OCI-LY7 (cell line): ENCODE results near the gene CES2. TPM values are rescaled to one million over a fixed set of nuclear protein-coding genes. Genes with fewer than 3 reads are reported as not detected.

Source experiments
- BruUV-seq: library from RNA; stranded (reverse); fragments of 400-500 nt; replicated peaks from 2 replicates; lab custom pipeline; 2021; lab: Mats Ljungman, UMichigan
- CTCF ChIA-PET: fragments of 300-600 bp; sonication (Branson Sonifier 250); formaldehyde crosslinking; loops from one replicate; lab custom pipeline; 2022; ENCODE audit warnings: antibody characterized with exemption; ENCODE audit not compliant: unreplicated experiment; lab: Charles Lee
- POLR2A ChIA-PET: fragments of 300-600 bp; sonication (Branson Sonifier 250); formaldehyde crosslinking; loops from one replicate; lab custom pipeline; 2022; ENCODE audit warnings: antibody characterized with exemption; lab: Charles Lee
- DNase-seq: peaks from one replicate; pipeline ENCODE4 v3.0.0-alpha.2; 2015; ENCODE audit warnings: low spot score
- H2AFZ ChIP-seq: fragments of 200-600 bp; sonication (generic), shearing (Covaris generic); 2 replicates; pipeline ENCODE4 v1.6.1; 2014; ENCODE audit warnings: mild to moderate bottlenecking, antibody characterized with exemption, low read length, moderate library complexity
- H3K27ac ChIP-seq: fragments of 200-600 bp; sonication (generic); 2 replicates; pipeline ENCODE4 v1.5.1; 2014; ENCODE audit warnings: mixed run types, low read depth, mild to moderate bottlenecking, moderate library complexity, low read length, inconsistent platforms; ENCODE audit not compliant: poor library complexity, severe bottlenecking
- H3K36me3 ChIP-seq: fragments of 200-600 bp; sonication (generic); 2 replicates; pipeline ENCODE4 v1.6.1; 2014; ENCODE audit warnings: mild to moderate bottlenecking, antibody characterized with exemption, low read length, moderate library complexity, mixed read lengths; ENCODE audit not compliant: insufficient read depth
- H3K4me1 ChIP-seq: fragments of 200-600 bp; sonication (generic); 2 replicates; pipeline ENCODE4 v1.5.1; 2014; ENCODE audit warnings: mild to moderate bottlenecking, low read length; ENCODE audit not compliant: insufficient read depth, poor library complexity, severe bottlenecking
- H3K4me2 ChIP-seq: fragments of 200-600 bp; sonication (generic); 2 replicates; pipeline ENCODE4 v1.6.1; 2014; ENCODE audit warnings: mild to moderate bottlenecking, low read length
- H3K4me3 ChIP-seq: fragments of 200-600 bp; sonication (generic); 2 replicates; pipeline ENCODE4 v1.5.1; 2014; ENCODE audit warnings: mild to moderate bottlenecking, low read depth, low read length; ENCODE audit not compliant: poor library complexity, severe bottlenecking
- H3K79me2 ChIP-seq: fragments of 200-600 bp; sonication (generic); 2 replicates; pipeline ENCODE4 v1.6.1; 2016; ENCODE audit warnings: low read depth, mild to moderate bottlenecking, low read length, moderate library complexity, mixed read lengths; ENCODE audit not compliant: insufficient read depth
- H3K9me2 ChIP-seq: fragments of 200-600 bp; sonication (generic); 2 replicates; pipeline ENCODE4 v1.6.1; 2016; ENCODE audit warnings: mild to moderate bottlenecking, low read length, mixed read lengths; ENCODE audit not compliant: insufficient read depth
- H3K9me3 ChIP-seq: fragments of 200-600 bp; sonication (generic); 2 replicates; pipeline ENCODE4 v1.6.1; 2014; ENCODE audit warnings: mild to moderate bottlenecking, mixed run types, low read length, mixed read lengths
- H4K20me1 ChIP-seq: fragments of 200-600 bp; sonication (generic); 2 replicates; pipeline ENCODE4 v1.6.1; 2014; ENCODE audit warnings: mild to moderate bottlenecking, antibody characterized with exemption, low read length, moderate library complexity, mixed read lengths; ENCODE audit not compliant: insufficient read depth
- EZH2phosphoT487 ChIP-seq: fragments of 200-600 bp; sonication (generic); IDR thresholded peaks from 2 replicates; pipeline ENCODE4 v1.6.1; 2018; ENCODE audit warnings: low read depth, borderline replicate concordance, mild to moderate bottlenecking, mixed run types, antibody characterized with exemption, low read length, moderate library complexity, mixed read lengths
- intact Hi-C: fragments of 100-400 bp; cut with micrococcal nuclease; formaldehyde crosslinking; loops from one replicate; pipeline ENCODE4 v1.10.0; 2022; ENCODE audit not compliant: unreplicated experiment
- total RNA-seq, 2 experiments: library from RNA; depleted of rRNA in 1 of 2; stranded (reverse); fragments of >200 nt in 1 of 2; shearing (Covaris generic) in 1 of 2; gene quantifications; 2 replicates each; pipeline ENCODE4 v1.2.3, GENCODE V29; 2014 to 2022
- TF ChIP-seq, protein P1 (sequence below): fragments of 200-600 bp; sonication (generic); conservative IDR thresholded peaks from 2 replicates; pipeline ENCODE4 v1.5.1; 2014; ENCODE audit warnings: mild to moderate bottlenecking, antibody characterized with exemption, low read length, moderate library complexity, mixed read lengths

CES2 gene
- total RNA-seq, 2 experiments from 2014 or later, result 29.6 to 30.7 TPM

DNA sequence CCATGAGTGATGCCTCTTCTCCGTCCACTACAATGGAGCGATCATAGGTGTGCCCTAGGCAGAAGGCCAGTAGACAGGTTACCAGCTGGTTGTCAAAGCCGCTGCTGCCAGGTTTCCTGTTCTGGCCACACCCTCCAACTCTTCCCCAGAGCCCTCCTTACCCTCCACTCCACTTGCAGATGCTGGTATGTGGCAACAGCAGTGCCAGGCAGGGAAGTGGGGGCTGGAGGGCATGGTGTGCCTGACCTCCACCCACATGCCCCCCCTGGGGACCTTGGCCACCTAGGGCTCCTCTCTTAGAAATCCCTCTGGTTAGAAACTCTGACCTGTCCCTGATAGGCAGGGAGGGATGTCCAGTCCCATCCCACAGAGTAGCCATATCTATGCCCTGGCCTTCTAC, 11.4 kb upstream of the CES2 start:
- Histone ChIP-seq H3K79me2 (no peaks in the 10 kb centered on the region), H3K4me2 (no peak overlapping the region), H3K9me2 (no peaks in the 10 kb centered on the region), H3K4me3 (no peak overlapping the region), H4K20me1 (no peaks in the 10 kb centered on the region), H3K36me3 (no peaks in the 10 kb centered on the region), H3K9me3 (no peaks in the 10 kb centered on the region), H3K27ac (no peak overlapping the region), H3K4me1 (no peaks in the 10 kb centered on the region), H2AFZ (no peak overlapping the region)
- CTCF ChIA-PET, result no interaction called here
- TF ChIP-seq, protein P1, sequence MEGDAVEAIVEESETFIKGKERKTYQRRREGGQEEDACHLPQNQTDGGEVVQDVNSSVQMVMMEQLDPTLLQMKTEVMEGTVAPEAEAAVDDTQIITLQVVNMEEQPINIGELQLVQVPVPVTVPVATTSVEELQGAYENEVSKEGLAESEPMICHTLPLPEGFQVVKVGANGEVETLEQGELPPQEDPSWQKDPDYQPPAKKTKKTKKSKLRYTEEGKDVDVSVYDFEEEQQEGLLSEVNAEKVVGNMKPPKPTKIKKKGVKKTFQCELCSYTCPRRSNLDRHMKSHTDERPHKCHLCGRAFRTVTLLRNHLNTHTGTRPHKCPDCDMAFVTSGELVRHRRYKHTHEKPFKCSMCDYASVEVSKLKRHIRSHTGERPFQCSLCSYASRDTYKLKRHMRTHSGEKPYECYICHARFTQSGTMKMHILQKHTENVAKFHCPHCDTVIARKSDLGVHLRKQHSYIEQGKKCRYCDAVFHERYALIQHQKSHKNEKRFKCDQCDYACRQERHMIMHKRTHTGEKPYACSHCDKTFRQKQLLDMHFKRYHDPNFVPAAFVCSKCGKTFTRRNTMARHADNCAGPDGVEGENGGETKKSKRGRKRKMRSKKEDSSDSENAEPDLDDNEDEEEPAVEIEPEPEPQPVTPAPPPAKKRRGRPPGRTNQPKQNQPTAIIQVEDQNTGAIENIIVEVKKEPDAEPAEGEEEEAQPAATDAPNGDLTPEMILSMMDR, result no peak
- TF ChIP-seq EZH2phosphoT487, result no peak
- POLR2A ChIA-PET, result no interaction called here
- intact Hi-C loops, result no loop called here
- no TSS peak for BruUV-seq
- no peak for DNase-seq

DNA sequence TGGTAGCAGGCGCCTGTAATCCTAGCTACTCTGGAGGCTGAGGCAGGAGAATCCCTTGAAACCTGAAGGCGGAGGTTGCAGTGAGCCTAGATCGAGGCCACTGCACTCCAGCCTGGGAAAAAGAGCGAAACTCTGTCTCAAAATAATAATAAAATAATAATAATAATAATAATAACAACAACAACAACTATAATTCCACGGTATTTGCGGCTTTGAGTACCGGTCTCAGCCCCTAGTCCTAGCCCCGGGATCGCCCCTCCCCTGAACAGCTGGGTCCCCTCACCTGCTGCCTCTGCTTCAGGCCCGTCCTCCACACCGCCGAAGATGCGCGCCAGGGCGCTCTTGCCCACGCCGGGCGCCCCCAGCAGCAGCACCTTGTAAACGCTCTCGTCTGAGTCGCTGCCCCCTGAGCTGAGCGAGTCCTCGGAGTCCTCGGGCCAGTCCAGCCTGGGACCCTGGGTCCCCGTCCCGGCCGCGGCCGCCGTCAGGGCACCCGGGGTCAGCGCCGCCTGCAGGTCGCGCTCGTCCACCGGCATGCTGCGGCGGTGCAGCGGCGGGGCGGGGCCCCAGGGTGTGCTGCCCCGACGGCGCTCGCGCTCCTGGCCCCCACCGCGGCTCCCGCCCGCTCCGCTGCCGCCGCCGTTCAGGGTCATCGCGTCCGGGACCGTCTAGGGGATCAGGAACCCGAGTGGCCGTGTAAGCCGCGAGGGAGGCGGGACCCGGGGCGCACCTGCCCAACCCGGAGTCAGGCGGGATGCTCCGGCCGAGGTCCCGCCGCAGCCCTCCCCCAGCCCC, 10.6 kb upstream of the CES2 start:
- Histone ChIP-seq H3K36me3 (no peaks in the 10 kb centered on the region), H3K4me1 (no peaks in the 10 kb centered on the region), H3K4me3 (no peak overlapping the region), H3K9me2 (no peaks in the 10 kb centered on the region), H4K20me1 (no peaks in the 10 kb centered on the region), H3K79me2 (no peaks in the 10 kb centered on the region), H3K27ac (no peak overlapping the region), H2AFZ (no peak overlapping the region), H3K9me3 (no peaks in the 10 kb centered on the region), H3K4me2 (no peak overlapping the region)
- no peak for DNase-seq
- TF ChIP-seq EZH2phosphoT487, result no peak
- TF ChIP-seq, protein P1, result no peak
- ChIA-PET POLR2A (no interaction called here), CTCF (no interaction called here)
- BruUV-seq, result no TSS peak
- intact Hi-C loops, result no loop called here

DNA sequence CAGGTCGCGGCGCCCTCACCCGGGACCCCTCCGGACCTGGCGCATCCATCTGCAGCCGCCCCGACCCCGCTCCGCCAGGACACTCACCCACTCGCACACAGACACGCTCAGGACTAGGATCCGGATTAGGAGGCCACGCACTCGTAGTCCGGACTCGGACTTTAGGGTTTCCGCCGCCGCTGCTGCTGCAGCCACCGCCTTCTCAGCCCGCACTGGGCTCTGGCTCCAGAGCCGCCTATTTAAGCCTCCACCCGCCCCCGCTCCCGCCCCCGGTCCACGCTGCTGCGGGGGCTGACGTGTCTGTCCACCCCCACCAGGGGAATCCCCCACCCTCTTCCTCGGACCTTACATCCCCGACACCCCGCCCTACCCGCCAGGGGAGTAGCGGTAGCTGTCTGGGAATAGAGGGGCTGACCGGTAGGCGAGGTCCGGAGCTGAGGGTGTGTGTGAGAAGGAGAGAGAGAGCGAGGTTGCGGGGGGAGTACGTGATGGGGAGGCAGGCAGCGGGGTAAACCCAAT, 9.9 kb upstream of the CES2 start, which contains the start of gene RRAD:
Gene RRAD, minus strand, starts transcription at position 214 of the 519 bp plus-strand sequence. CDS start 356 bp downstream, outside the sequence.
- H3K79me2 ChIP-seq, result no peaks in the 10 kb centered on the region
- no peak within 1 kb of the TSS for H2AFZ ChIP-seq
- H3K9me2 ChIP-seq, result no peaks in the 10 kb centered on the region
- ChIA-PET POLR2A (no interaction called here), CTCF (no interaction called here)
- no TSS peak for BruUV-seq
- H3K9me3 ChIP-seq, result no peaks in the 10 kb centered on the region
- H3K4me1 ChIP-seq, result no peaks in the 10 kb centered on the region
- no peak within 1 kb of the TSS for H3K27ac ChIP-seq
- H3K36me3 ChIP-seq, result no peaks in the 10 kb centered on the region
- TF ChIP-seq, protein P1, result no peak
- TF ChIP-seq EZH2phosphoT487, result no peak
- H3K4me2 ChIP-seq, result no peak within 1 kb of the TSS
- intact Hi-C loops, result no loop called here
- DNase-seq, result no peak
- no peak within 1 kb of the TSS for H3K4me3 ChIP-seq
- no peaks in the 10 kb centered on the region for H4K20me1 ChIP-seq
